NCI-H2171 treated with DMSO at 0.1 percent for 48 hours (cell line): ENCODE results near the gene ZNF524.
A peak's percentile ranks its signal among the peaks of the same experiment; 100 is the strongest.
"Not testable (repeated sequence)": the region's sequence is repeated elsewhere in the genome, so short reads cannot be mapped to it uniquely, and the experiment has no call there.

Source experiments
- DNase-seq: peaks from one replicate; lab custom pipeline; 2025; lab: John Stamatoyannopoulos, UW

Gene ZNF524

GRCh38 chr19:55581823-55582223, 18.3 kb upstream of the ZNF524 start:
- no peak for DNase-seq

GRCh38 chr19:55582284-55582683, 17.8 kb upstream of the ZNF524 start:
- not testable (repeated sequence) for DNase-seq

- DNase-seq = not testable (repeated sequence)
These were observed 16.2 kb upstream of the ZNF524 start for GRCh38 chr19:55583897-55584296.

DNA sequence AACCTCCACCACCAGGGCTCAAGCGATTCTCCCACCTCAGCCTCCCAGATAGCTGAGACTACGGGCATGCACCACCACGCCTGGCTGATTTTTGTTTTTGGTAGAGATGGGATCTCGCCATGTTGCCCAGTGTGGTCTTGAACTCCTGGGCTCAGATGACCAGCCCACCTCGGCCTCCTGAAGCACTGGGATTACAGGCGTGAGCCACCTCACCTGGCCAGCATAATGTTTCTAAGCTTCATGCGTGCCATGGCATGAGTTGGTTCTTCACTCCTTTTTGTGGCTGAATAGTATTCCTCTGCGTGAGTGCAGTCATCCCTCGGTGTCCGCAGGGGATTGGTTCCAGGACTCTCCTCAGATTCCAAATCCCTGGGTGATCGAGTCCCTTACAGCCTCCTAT, 15.2 kb upstream of the ZNF524 start:
- no peak for DNase-seq

DNA sequence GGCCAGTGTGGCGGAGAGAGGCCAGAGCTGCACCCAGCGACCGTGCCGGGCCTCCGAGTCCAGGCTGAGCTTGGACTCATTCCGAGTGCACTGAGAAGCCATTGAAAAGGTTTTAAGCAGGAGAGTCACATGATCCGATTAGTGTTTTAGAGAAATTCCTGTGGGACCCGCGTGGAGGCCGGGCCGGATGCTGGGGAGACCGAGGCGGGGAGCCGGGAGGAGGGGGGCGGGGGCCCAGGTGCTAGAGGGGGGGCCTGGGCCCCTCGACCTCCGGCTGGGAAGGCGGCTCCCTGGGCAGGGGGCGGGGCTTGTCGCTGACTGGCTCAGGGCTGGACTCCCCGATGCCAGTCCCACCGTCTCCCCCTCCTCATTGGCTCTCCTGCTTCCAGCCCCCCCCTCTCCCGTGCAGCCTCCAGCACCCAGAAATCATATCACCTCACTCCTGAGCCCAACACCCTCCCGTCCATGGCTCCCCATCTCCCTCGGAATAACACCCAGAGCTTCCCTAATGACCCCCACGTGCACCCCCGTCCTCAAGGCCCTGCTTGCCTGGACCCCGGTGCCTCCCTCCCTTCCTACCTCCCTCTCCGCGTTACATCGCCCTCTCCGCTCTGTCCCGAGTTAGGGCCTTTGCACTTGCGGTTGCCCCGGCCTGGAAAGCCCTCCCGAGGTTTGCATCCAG, 14.3 kb upstream of the ZNF524 start:
- peak; percentile 94 for DNase-seq

GRCh38 chr19:55586976-55587668, 13.0 kb upstream of the ZNF524 start:
- peak; percentile 94 for DNase-seq

GRCh38 chr19:55588738-55589137, 11.3 kb upstream of the ZNF524 start:
- no peak for DNase-seq

GRCh38 chr19:55590109-55590508, 10.0 kb upstream of the ZNF524 start:
- no peak for DNase-seq

- no peak for DNase-seq
These were observed 9.5 kb upstream of the ZNF524 start for GRCh38 chr19:55590617-55591016.

DNA sequence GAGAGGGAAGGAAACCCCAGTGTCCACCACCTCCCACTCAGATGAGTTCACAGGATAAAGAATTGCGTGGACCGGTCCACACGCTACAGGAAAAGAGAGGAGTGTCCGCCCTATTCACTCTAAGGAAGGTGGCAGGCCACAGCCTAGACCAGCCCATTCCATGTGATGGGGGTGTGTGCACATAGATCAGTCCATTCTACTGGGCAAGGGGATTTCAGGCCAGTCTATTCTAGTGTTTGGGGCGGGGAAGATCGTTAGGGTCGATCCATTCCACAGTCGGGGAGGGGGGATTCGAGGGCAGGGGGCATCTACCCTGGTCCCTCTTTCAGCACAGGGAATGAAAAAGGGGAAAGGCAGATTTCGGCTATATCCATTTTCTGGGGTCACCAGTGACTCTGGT, 8.5 kb upstream of the ZNF524 start:
- DNase-seq = no peak

DNA sequence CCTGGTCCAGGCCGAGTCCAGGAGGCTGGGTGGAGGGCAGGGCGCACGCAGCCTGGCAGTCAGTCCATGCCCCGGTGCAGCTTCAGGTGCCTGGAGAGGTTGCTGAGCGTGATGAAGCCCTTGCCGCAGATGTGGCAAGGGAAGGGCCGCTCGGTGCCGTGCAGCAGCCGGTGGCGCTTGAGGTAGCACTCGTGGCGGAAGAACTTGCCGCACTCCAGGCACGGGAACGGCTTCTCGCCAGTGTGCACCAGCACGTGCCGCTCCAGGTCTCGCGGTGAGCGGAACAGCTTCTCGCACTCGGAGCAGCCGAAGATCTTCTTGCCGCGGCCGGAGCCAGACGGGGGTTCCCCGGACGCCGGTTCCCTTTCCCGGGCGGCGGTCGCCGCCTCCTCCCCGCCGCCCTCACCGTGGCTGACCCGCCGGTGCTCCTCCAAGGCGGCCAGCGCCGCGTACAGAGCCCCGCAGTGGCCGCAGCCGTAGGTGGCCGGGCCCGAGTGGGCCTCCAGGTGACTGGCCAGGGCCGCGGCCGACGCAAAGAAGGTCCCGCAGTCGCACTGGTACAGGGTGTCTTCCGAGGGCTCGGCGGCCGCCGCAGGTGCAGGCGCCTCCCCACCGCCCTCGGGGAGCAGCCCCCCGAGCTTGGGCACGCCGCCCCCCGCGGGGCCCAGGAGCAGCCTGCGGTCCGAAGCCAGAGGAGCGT, 7.5 kb upstream of the ZNF524 start:
- no peak for DNase-seq

- DNase-seq = no peak
These were observed 6.9 kb upstream of the ZNF524 start for GRCh38 chr19:55593096-55593772.

DNA sequence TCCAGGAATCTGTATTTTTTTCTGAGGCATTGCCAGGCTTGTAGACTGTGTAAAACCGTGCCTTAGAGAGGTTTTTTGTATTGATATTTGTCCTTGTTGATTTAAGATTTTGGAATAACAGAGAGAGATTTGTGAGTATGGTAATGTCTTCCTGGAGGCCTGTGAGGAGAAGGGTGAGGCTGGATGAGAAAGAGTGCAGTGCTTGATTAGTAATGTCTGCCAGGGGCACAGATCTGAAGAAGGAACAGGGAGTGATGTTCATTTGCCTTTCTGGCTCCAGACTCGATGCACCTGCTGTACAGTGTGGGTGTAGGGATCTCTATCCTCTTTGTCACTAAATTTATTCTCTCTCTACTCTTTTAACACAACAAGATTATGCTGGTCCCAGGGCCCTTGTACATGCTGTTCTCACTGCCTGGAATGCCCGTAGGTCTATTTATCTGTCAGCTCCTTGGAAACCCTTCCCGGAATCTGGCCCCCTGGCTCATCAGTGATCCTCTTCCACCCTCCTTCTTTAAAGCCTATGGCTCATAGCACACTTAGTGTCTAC, 5.0 kb upstream of the ZNF524 start:
- DNase-seq = no peak

- DNase-seq = no peak
These were observed 3.8 kb upstream of the ZNF524 start for GRCh38 chr19:55596304-55596703.

DNA sequence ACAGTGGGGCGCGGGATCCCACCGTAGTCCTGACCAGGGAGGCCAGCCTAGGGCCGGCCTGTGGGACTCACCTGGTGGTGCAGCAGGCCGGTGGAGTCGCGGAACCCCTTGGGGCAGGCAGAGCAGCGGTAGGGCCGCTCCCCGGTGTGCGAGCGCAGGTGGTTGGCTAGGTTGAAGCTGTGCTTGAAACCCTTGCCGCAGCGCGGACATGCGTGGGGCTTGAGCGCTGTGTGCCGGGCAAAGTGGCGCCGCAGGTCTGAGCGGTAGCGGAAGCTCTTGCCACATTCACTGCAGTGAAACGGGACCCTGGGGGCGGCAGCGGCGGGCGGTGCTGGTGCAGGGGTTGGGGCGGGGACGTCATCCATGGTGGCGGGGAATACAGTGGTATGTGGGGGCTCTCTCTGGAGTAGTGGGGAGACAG, 2.6 kb upstream of the ZNF524 start:
- DNase-seq = no peak

DNA sequence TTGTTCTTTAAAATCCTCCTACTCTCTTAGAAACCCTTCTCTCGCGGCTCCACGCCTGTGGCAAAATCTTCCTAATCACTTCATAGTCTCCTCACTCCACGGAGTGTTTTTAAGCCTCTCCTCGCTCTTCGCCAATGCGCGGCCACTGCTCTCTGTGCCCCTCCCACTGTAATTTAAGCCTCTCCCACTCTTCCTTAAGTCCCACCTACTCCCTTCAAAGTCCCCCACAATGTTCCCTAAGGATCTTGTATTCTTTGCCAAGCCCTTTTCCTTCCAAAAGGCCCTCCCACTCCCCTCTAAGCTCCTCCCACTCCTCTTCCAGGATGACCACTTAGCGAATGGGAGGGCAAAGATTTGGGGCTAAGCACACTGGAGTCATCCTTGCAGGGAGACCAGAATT, 2.1 kb upstream of the ZNF524 start:
- DNase-seq = no peak

- peak; percentile 93 for DNase-seq
These were observed 1.2 kb upstream of the ZNF524 start for GRCh38 chr19:55598719-55599467.

DNA sequence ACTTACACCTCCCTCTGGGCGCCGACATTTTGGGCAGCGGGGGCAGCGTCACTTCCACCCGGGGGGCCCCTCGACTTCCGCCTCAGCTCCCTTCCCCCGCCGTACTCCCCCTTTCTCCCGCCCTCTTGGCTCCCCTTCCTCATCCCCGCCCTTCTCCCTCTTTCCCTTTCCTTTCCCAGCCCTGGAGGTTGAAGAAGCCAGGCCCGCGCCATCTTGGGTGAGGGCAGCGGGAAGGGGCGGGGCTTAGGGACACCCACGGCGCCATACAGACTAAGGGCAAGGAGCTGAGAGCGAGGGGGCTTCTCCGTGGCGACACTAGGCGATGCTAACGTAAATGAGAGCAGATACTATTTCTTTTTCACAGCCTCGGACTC, 633 bp upstream of the ZNF524 start, which contains the start of gene FIZ1:
Gene FIZ1 (minus strand): TSS at position 50 of the 374 bp plus-strand sequence. CDS start 1,652 bp downstream, outside the sequence.
- DNase-seq = peak; percentile 98

- no peak for DNase-seq
These were observed 557 bp downstream of the ZNF524 start for GRCh38 chr19:55600662-55601028.

- DNase-seq = no peak
These were observed 996 bp downstream of the ZNF524 start for GRCh38 chr19:55601084-55601483.
